ENCODE data around the gene EBP.

DNA sequence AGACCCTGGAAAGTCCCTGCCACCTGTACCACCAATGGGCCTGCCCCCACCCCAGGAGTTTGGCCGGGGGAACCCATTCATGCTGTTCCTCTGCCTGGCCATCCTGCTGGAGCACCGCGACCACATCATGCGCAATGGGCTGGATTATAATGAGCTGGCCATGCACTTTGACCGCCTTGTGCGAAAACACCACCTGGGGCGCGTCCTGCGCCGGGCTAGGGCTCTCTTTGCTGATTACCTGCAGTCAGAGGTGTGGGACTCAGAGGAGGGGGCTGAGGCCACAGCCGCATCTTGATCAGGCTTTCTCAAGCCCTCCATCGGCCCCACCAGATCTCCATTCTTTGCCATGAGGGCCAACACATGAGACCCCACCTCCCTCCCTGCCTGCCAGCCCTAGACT, 39.1 kb downstream of the EBP start:
- TF ChIP-seq, protein P1, sequence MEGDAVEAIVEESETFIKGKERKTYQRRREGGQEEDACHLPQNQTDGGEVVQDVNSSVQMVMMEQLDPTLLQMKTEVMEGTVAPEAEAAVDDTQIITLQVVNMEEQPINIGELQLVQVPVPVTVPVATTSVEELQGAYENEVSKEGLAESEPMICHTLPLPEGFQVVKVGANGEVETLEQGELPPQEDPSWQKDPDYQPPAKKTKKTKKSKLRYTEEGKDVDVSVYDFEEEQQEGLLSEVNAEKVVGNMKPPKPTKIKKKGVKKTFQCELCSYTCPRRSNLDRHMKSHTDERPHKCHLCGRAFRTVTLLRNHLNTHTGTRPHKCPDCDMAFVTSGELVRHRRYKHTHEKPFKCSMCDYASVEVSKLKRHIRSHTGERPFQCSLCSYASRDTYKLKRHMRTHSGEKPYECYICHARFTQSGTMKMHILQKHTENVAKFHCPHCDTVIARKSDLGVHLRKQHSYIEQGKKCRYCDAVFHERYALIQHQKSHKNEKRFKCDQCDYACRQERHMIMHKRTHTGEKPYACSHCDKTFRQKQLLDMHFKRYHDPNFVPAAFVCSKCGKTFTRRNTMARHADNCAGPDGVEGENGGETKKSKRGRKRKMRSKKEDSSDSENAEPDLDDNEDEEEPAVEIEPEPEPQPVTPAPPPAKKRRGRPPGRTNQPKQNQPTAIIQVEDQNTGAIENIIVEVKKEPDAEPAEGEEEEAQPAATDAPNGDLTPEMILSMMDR (IDR thresholded peaks at IDR 0.05; ENCODE audit: poor library complexity, severe bottlenecking): no peak
- TF ChIP-seq SMC3 (conservative IDR thresholded peaks at IDR 0.05; ENCODE audit: poor library complexity) (no peak), POLR2AphosphoS5 (IDR thresholded peaks at IDR 0.05) (no peak)
